K562 (cell line): ENCODE measurements around the gene TAS1R3. TPM values are rescaled to one million over a fixed set of nuclear protein-coding genes. Genes with fewer than 3 reads are reported as not detected.

Experiments
- CBFA2T2 ChIP-seq: fragments of 450-650 bp; conservative IDR thresholded peaks from 2 replicates; pipeline ENCODE4 v1.6.1; 2017; ENCODE audit warnings: mild to moderate bottlenecking
- CBFB ChIP-seq: sonication (generic); formaldehyde crosslinking; IDR thresholded peaks from 2 replicates; pipeline ENCODE4 v1.4.0; 2020; ENCODE audit warnings: mild to moderate bottlenecking, missing genetic modification reagents
- EP400 ChIP-seq: fragments of 450-650 bp; IDR thresholded peaks from 2 replicates; pipeline ENCODE4 v1.6.1; 2017; ENCODE audit warnings: antibody characterized with exemption, mild to moderate bottlenecking, moderate library complexity
- ETV5 ChIP-seq: sonication (generic); formaldehyde crosslinking; IDR thresholded peaks from 2 replicates; pipeline ENCODE4 v1.4.0; 2020; ENCODE audit warnings: low read depth, mild to moderate bottlenecking, missing genetic modification reagents
- JUND ChIP-seq, 2 experiments: IDR thresholded peaks; 2 replicates in 1 of 2; 3 replicates in 1 of 2; pipeline ENCODE4 v1.6.1; 2011; ENCODE audit warnings: borderline replicate concordance in 2 of 2, low read depth in 2 of 2, low read length in 2 of 2, improper control_type of control experiment in 1 of 2, missing biosample characterization in 1 of 2, missing genetic modification characterization in 1 of 2, missing genetic modification reagents in 1 of 2
- KAT7 ChIP-seq: sonication (generic); formaldehyde crosslinking; IDR thresholded peaks from 2 replicates; pipeline ENCODE4 v1.8.0; 2022; ENCODE audit warnings: missing genetic modification reagents, mild to moderate bottlenecking, borderline replicate concordance
- KDM2B ChIP-seq: fragments of 250-450 bp; sonication (Bioruptor Pico); IDR thresholded peaks from 2 replicates; pipeline ENCODE4 v1.8.0; 2021; ENCODE audit warnings: mild to moderate bottlenecking, moderate library complexity
- LCOR ChIP-seq: sonication (generic); formaldehyde crosslinking; IDR thresholded peaks from 2 replicates; pipeline ENCODE4 v1.8.0; 2022; ENCODE audit warnings: mild to moderate bottlenecking, missing genetic modification reagents
- PHB2 ChIP-seq: fragments of 450-650 bp; IDR thresholded peaks from 2 replicates; pipeline ENCODE4 v1.6.1; 2017; ENCODE audit warnings: low read depth
- RAD51 ChIP-seq: fragments of 450-650 bp; IDR thresholded peaks from 2 replicates; pipeline ENCODE4 v1.7.1; 2016; ENCODE audit warnings: low read depth, mild to moderate bottlenecking, borderline replicate concordance
- SIN3A ChIP-seq, 2 experiments: fragments of 150-350 bp in 1 of 2; IDR thresholded peaks; 2 replicates each; pipeline ENCODE4 v1.6.1; 2011 to 2016; ENCODE audit warnings: borderline replicate concordance in 2 of 2, low read depth in 2 of 2, low read length in 2 of 2, mild to moderate bottlenecking in 2 of 2, moderate library complexity in 2 of 2; ENCODE audit not compliant: control insufficient read depth in 1 of 2
- SIRT6 ChIP-seq: IDR thresholded peaks from one replicate; pipeline ENCODE4 v1.6.1; 2012; ENCODE audit warnings: low read depth, mild to moderate bottlenecking, control low read depth, inconsistent platforms, low read length, moderate library complexity
- SNIP1 ChIP-seq: fragments of 450-650 bp; IDR thresholded peaks from 2 replicates; pipeline ENCODE4 v1.7.1; 2017; ENCODE audit warnings: low read depth, mild to moderate bottlenecking
- STAT5B ChIP-seq: fragments of 250-450 bp; sonication (Bioruptor Pico); IDR thresholded peaks from 2 replicates; pipeline ENCODE4 v1.8.0; 2021; ENCODE audit warnings: mild to moderate bottlenecking, inconsistent platforms
- THRB ChIP-seq: fragments of 450-650 bp; formaldehyde crosslinking; conservative IDR thresholded peaks from 2 replicates; pipeline ENCODE4 v1.4.0; 2022; ENCODE audit warnings: mild to moderate bottlenecking, missing genetic modification characterization
- TOE1 ChIP-seq, 2 experiments: fragments of 450-650 bp in 1 of 2; sonication (generic) in 1 of 2; formaldehyde crosslinking in 1 of 2; IDR thresholded peaks; 2 replicates each; pipeline versions ENCODE4 v1.7.1 to v1.8.0; 2016 to 2022; ENCODE audit warnings: borderline replicate concordance in 2 of 2, mild to moderate bottlenecking in 2 of 2, antibody characterized with exemption in 1 of 2, inconsistent platforms in 1 of 2, low read depth in 1 of 2, missing genetic modification reagents in 1 of 2, moderate library complexity in 1 of 2
- ZBTB7A ChIP-seq: IDR thresholded peaks from 2 replicates; pipeline ENCODE4 v1.6.1; 2011; ENCODE audit warnings: low read depth, mild to moderate bottlenecking, low read length, moderate library complexity, borderline replicate concordance; ENCODE audit not compliant: control insufficient read depth
- ZNF197 ChIP-seq: fragments of 200-800 bp; sonication (Bioruptor generic); IDR thresholded peaks from 2 replicates; pipeline ENCODE4 v1.6.1; 2016; ENCODE audit warnings: low read depth, missing genetic modification characterization, missing compliant biosample characterization
- ZNF609 ChIP-seq: sonication (generic); formaldehyde crosslinking; IDR thresholded peaks from 2 replicates; pipeline ENCODE4 v1.8.1; 2023; ENCODE audit warnings: missing genetic modification reagents, mild to moderate bottlenecking, borderline replicate concordance
- polyA plus RNA-seq, 8 experiments: library from polyadenylated mRNA; depleted of rRNA in 4 of 8; stranded (reverse) in 5 of 8; unstranded in 3 of 8; fragments of >200 nt; fragmentation: Nextera tagmentation in 2 of 8; fragmentation: Illumina TruSeq in 1 of 8; extraction: Ambion mirVana in 2 of 8; extraction: Trizol in 1 of 8; gene quantifications; 2 replicates each; pipeline versions ENCODE4 v1.2.1 to v1.2.3, GENCODE V29; 2011 to 2014; ENCODE audit warnings: inconsistent platforms in 1 of 8, missing spikeins in 1 of 8
- total RNA-seq, 7 experiments: library from RNA; depleted of rRNA in 6 of 7; stranded (reverse); fragments of >200 nt in 6 of 7; fragmentation: Illumina TruSeq in 2 of 7; extraction: Trizol in 2 of 7; gene quantifications; 2 replicates each; pipeline versions ENCODE4 v1.2.1 to v1.2.3, GENCODE V29; 2011 to 2021; ENCODE audit warnings: low replicate concordance in 1 of 7

Gene TAS1R3
- total and polyA plus RNA-seq, 9 of the 15 experiments (the other 6 are each of a cell fraction or from before 2014, with no cell fraction given): 0.07 to 0.13 TPM; not detected in 7

DNA sequence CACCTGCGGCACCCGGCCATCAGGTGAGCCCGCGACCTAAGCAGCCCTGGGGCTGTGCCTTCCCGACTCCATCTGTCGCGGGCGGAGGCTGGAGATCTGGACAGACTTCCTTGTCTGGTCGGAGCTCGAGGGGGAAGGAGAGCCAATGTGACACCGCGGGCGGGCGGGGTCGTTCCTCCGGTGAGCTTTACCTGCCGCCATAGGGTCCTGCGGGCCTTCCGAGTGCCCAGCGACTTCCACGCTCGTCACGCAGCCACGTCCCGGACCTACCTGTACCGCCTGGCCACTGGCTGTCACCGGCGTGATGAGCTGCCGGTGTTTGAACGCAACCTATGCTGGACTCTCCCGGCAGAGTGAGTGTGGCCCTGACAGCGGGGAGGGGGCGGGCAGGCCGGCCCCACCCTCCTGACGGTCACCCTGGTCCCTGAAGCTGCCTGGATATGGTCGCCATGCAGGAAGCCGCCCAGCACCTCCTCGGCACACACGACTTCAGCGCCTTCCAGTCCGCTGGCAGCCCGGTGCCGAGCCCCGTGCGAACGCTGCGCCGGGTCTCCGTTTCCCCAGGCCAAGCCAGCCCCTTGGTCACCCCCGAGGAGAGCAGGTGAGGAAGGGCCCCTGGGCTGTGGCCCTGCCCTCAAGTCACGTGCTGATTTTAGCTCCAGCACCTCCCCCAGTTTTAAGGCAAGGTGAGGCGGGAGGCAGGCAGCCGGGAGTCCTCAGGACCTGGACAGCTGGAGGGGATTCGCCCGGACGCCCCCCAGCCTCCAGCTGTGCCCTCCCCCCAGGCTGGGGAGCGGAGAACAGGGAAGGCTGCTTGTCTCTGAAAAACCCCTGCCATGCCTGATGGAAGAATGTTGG, 21.6 kb upstream of the TAS1R3 start (continued):
- TF ChIP-seq THRB (CRISPR knock-in tag): no peak
- TF ChIP-seq KDM2B (CRISPR knock-in tag): 0 out of 2 replicates have a peak, but pooled peaks have one; percentile 4
- peak; percentile 49; the same call in 1 of the 2 replicates for TF ChIP-seq LCOR
- peak; percentile 87 for TF ChIP-seq TOE1 (IDR thresholded peaks at IDR 0.05; ENCODE audit: borderline replicate concordance)
- TF ChIP-seq TOE1 (CRISPR knock-in tag; IDR thresholded peaks at IDR 0.05; ENCODE audit: borderline replicate concordance, low read depth): 0 out of 2 replicates have a peak, but pooled peaks have one; percentile 19
- TF ChIP-seq CBFA2T2: peak; percentile 43
- peak; percentile 75 for TF ChIP-seq ZBTB7A
- TF ChIP-seq KAT7 (CRISPR knock-in tag): 0 out of 2 replicates have a peak, but pooled peaks have one; percentile 75
- peak in 1 of 2 experiments; percentile 53; a peak in 2 of 4 replicates for TF ChIP-seq SIN3A (IDR thresholded peaks at IDR 0.05; ENCODE audit: borderline replicate concordance in 2 of 2, control insufficient read depth in 1 of 2, low read depth in 2 of 2, low read length in 2 of 2)
- TF ChIP-seq STAT5B (CRISPR knock-in tag): no peak
- no peak for TF ChIP-seq PHB2
- no peak for TF ChIP-seq SNIP1
- peak; percentile 15; the same call in 1 of the 2 replicates for TF ChIP-seq CBFB
- no peak for TF ChIP-seq ZNF197 (CRISPR knock-in tag)
- peak; percentile 83; the same call in 1 of the 2 replicates for TF ChIP-seq ZNF609 (CRISPR knock-in tag)
- peak; percentile 73; the same call in 1 of the 2 replicates for TF ChIP-seq RAD51
- TF ChIP-seq ETV5 (CRISPR knock-in tag): no peak
- no peak for TF ChIP-seq JUND (IDR thresholded peaks at IDR 0.05; ENCODE audit: borderline replicate concordance, low read depth, low read length)
- TF ChIP-seq JUND (tag; IDR thresholded peaks at IDR 0.05; ENCODE audit: borderline replicate concordance, low read depth, low read length): no peak
- TF ChIP-seq EP400: no peak
- TF ChIP-seq SIRT6: peak; percentile 35
